ENCODE measurements around the gene HOXB7. TPM values are rescaled to one million over a fixed set of nuclear protein-coding genes. Genes with fewer than 3 reads are reported as not detected.

Gene HOXB7
- total RNA-seq, 1 donor from 2014 or later: 24.9 TPM

DNA sequence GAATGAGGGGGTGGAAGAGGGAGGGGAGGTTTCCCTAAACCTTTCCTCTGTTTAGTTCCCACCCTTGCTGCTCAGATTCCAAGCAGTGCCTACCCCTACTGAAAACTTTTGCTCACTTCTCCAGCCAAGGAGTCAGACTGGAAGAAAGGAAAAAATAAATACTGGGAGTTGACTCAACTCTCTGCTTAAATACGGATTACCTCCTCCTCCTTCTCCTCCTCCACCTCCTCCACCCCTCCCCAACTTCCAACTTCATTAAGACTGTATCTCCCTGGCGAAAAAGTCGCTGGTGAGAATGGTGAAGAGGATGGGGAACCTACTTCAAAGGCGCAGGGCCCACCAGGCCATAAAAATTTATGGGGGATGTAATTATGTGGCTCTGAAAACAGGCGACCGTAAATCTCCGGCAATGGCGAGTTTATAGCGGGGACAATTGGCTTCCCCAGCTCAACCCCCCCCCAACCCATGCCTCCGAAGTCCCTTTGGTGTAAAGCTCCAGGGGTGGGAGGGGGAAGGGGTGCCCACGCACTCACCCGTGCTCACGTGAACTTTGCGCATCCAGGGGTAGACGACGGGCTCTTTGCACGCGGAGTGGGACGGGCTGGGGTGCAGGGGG is 33.4 kb downstream of the HOXB7 start:
- TF ChIP-seq, protein P1, sequence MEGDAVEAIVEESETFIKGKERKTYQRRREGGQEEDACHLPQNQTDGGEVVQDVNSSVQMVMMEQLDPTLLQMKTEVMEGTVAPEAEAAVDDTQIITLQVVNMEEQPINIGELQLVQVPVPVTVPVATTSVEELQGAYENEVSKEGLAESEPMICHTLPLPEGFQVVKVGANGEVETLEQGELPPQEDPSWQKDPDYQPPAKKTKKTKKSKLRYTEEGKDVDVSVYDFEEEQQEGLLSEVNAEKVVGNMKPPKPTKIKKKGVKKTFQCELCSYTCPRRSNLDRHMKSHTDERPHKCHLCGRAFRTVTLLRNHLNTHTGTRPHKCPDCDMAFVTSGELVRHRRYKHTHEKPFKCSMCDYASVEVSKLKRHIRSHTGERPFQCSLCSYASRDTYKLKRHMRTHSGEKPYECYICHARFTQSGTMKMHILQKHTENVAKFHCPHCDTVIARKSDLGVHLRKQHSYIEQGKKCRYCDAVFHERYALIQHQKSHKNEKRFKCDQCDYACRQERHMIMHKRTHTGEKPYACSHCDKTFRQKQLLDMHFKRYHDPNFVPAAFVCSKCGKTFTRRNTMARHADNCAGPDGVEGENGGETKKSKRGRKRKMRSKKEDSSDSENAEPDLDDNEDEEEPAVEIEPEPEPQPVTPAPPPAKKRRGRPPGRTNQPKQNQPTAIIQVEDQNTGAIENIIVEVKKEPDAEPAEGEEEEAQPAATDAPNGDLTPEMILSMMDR (conservative IDR thresholded peaks at IDR 0.05; ENCODE audit: low read depth, low read length): no peak
- DNase-seq (ENCODE audit: low read depth): no peak
- peak overlapping the region; percentile 74 for H3K4me3 ChIP-seq (ENCODE audit: low read depth, low read length)

- DNase-seq (ENCODE audit: low read depth): no peak
- TF ChIP-seq, protein P1 (conservative IDR thresholded peaks at IDR 0.05; ENCODE audit: low read depth, low read length): no peak
- peak overlapping the region; percentile 74 for H3K4me3 ChIP-seq (ENCODE audit: low read depth, low read length)
These were observed 34.1 kb downstream of the HOXB7 start for GRCh38 chr17:48576479-48577309.

DNA sequence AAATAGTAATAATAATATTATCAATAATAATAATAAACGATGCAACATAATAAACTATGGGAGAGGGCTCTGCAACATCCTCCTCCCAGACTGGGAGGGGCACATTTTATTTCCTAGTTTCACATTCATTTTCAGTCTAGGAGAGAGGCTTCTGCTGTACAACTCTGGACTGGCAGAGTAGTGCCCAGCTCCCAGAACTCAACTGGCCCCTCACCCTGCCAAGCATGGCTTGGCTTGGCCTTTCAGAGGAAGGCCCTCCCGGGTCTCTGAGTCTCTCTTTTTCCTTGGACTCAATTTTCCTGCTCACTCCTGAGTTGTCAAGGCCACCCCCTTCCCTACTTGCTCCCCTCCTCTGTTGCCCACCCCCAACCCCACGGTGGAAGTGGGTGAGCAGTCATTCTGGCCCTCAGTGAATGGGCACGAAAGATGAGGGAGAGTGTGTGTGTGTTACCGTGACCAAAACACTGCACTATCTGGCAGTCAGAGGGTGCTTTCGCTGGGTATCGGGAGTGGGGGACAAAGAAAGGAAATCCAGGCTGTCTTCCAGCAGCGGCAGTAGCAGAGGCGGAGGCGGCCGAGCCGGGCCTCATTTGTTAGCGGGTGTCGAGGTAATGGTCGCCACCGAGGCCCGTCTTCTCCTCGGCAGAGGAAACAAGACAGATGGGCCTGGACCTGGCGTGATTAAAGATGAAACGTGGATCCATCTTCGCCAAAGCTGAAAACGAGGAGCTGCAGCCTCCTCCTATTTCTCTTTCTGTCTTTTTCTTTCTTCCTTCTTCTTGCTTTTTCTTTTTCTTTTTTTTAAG is 34.9 kb downstream of the HOXB7 start:
- peak overlapping the region; percentile 23 for H3K4me3 ChIP-seq (ENCODE audit: low read depth, low read length)
- DNase-seq (ENCODE audit: low read depth): no peak
- TF ChIP-seq, protein P1 (conservative IDR thresholded peaks at IDR 0.05; ENCODE audit: low read depth, low read length): no peak

DNA sequence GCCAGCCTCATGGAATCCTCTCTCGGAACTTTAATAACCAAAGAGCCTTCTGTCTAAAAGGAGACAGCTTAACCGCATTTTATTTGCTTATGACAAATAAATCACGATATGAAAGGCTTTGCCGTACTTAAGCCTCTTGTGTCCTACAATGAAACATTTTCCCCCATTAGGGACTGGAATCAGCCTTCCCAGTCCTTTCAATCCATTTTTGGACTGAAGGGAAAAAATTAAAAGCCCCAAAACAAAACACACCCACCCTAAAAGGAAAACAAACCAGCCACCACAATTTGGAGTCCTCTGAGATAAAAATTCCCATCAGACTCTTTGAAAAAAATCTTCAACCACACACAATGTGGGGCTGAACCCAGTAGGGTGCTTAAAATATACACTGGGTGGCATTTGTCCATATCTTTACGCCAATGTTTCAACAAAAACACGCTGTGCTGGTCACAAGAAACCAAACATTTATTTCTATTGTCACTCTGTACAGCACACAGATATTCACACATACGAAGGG is 35.7 kb downstream of the HOXB7 start:
- DNase-seq (ENCODE audit: low read depth): no peak
- TF ChIP-seq, protein P1 (conservative IDR thresholded peaks at IDR 0.05; ENCODE audit: low read depth, low read length): no peak
- peak overlapping the region; percentile 23 for H3K4me3 ChIP-seq (ENCODE audit: low read depth, low read length)

- TF ChIP-seq, protein P1 (conservative IDR thresholded peaks at IDR 0.05; ENCODE audit: low read depth, low read length): no peak
- peak overlapping the region; percentile 23 for H3K4me3 ChIP-seq (ENCODE audit: low read depth, low read length)
- DNase-seq (ENCODE audit: low read depth): no peak
These were observed 36.2 kb downstream of the HOXB7 start for GRCh38 chr17:48574505-48575065.

GRCh38 chr17:48571826-48572417 is 38.9 kb downstream of the HOXB7 start:
- H3K4me3 ChIP-seq (ENCODE audit: low read depth, low read length): peak overlapping the region; percentile 43
- no peak for DNase-seq (ENCODE audit: low read depth)
- TF ChIP-seq, protein P1 (conservative IDR thresholded peaks at IDR 0.05; ENCODE audit: low read depth, low read length): no peak

All from epithelial cell of proximal tubule (primary cell).